Keratinocyte (primary cell): ENCODE measurements around the gene COG4.

Source experiments
- EZH2 ChIP-seq: IDR thresholded peaks from one replicate; pipeline ENCODE4 v1.6.1; 2012; ENCODE audit warnings: inconsistent platforms, mild to moderate bottlenecking, low read length, moderate library complexity
- TF ChIP-seq, protein P1 (sequence below), 3 experiments: IDR thresholded peaks in 1 of 3; conservative IDR thresholded peaks in 1 of 3; optimal IDR thresholded peaks in 1 of 3; 2 replicates in 2 of 3; 3 replicates in 1 of 3; pipeline versions ENCODE3 to v1.5.1; 2011; ENCODE audit warnings: low read length in 3 of 3, mild to moderate bottlenecking in 3 of 3, moderate library complexity in 2 of 3, control low read depth in 1 of 3, inconsistent platforms in 1 of 3; ENCODE audit not compliant: insufficient read depth in 2 of 3; ENCODE audit errors: extremely low read depth in 1 of 3

DNA sequence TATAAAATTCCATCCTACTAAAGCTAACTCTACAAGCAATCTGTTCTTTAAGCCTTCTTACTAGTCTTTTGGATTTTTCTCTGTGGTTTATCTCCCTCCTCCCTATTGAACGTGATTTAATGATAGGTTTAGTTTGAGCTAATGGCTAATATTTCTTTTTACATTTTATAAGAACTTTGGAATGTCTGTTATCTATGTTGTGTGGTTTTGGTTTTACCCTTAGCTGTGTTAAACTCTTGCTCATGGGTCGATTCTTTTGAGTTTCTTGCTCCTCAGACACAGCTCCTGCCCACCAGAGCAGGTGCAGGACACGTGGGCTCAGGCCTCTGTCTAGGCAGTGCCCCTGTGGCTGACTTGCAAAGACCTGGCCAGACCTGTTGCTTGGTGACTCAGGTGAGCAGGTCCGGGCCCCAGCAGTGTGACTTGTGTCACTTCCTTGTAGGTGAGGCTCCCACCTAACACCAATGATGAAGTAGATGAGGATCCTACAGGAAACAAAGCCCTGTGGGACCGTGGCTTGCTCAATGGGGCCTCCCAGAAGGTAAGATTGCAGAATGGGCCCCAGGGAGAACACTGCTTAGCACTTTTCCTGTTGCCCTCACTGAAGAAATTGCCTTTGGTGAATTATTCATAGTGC, 45.4 kb upstream of the COG4 start:
- TF ChIP-seq, protein P1, sequence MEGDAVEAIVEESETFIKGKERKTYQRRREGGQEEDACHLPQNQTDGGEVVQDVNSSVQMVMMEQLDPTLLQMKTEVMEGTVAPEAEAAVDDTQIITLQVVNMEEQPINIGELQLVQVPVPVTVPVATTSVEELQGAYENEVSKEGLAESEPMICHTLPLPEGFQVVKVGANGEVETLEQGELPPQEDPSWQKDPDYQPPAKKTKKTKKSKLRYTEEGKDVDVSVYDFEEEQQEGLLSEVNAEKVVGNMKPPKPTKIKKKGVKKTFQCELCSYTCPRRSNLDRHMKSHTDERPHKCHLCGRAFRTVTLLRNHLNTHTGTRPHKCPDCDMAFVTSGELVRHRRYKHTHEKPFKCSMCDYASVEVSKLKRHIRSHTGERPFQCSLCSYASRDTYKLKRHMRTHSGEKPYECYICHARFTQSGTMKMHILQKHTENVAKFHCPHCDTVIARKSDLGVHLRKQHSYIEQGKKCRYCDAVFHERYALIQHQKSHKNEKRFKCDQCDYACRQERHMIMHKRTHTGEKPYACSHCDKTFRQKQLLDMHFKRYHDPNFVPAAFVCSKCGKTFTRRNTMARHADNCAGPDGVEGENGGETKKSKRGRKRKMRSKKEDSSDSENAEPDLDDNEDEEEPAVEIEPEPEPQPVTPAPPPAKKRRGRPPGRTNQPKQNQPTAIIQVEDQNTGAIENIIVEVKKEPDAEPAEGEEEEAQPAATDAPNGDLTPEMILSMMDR (optimal IDR thresholded peaks at IDR 0.05 in 1 of 3, IDR thresholded peaks at IDR 0.05 in 1 of 3, conservative IDR thresholded peaks at IDR 0.05 in 1 of 3; ENCODE audit: extremely low read depth in 1 of 3, insufficient read depth in 2 of 3, low read length in 3 of 3), result no peak
- TF ChIP-seq EZH2, result no peak
